ENCODE measurements around the gene EXTL1.

The EXTL1 gene

DNA sequence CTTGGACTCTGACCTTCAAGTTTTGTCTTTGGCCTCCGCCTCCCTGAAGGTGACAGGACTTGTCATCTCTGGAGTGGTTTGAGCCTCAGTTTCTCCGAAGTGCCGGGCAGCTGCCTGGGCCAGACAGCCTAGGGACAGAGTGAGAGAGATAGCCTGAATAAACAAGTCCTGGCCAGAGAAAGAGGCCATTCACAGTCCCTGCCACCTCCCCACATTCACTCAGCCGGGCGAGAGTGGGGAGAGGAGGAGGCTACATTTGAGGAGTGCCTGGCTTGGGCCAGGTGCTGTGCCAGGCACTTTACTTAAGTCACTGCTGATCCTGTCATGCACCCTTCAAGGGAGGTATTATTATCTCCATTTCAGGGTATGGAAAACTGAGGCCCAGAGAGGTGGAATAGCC is 3.5 kb downstream of the EXTL1 start:
- Histone ChIP-seq H3K9me3 (ENCODE audit: control insufficient read depth, insufficient read depth, low read length) (no peaks in the 10 kb centered on the region), H3K4me1 (ENCODE audit: insufficient read depth, low read length) (peaks cover 8% of the 10 kb centered on the region; the same call in 1 of the 2 replicates), H3K9ac (ENCODE audit: low read depth, low read length) (no peak overlapping the region), H3K36me3 (ENCODE audit: insufficient read depth, low read length) (no peaks in the 10 kb centered on the region)

DNA sequence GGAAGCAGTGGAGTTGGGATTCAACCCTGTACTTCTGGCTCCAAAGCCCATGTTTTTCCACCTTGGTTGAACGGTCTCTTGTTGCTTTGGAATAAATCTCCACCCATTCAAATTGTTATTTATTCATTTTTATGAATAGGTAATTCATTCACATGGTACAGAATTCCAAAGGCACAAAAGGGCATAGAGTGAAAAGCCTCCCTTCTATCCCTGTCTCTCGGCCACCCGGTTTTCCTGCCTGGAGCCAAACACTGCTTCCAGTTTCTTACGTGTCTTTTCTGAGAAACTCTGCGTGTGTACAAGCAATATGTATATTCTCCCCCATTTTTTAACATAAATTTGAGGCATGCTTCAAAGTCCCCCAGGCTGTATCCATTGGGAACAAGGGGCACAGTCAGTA is 3.9 kb downstream of the EXTL1 start:
- Histone ChIP-seq H3K4me1 (ENCODE audit: insufficient read depth, low read length) (peaks cover 8% of the 10 kb centered on the region; the same call in 1 of the 2 replicates), H3K9ac (ENCODE audit: low read depth, low read length) (no peak overlapping the region), H3K36me3 (ENCODE audit: insufficient read depth, low read length) (no peaks in the 10 kb centered on the region), H3K9me3 (ENCODE audit: control insufficient read depth, insufficient read depth, low read length) (no peaks in the 10 kb centered on the region)

GRCh38 chr1:26027716-26028489 is 6.3 kb downstream of the EXTL1 start:
- no peaks in the 10 kb centered on the region for H3K9me3 ChIP-seq (ENCODE audit: control insufficient read depth, insufficient read depth, low read length)
- no peak overlapping the region for H3K9ac ChIP-seq (ENCODE audit: low read depth, low read length)
- H3K36me3 ChIP-seq (ENCODE audit: insufficient read depth, low read length) = no peaks in the 10 kb centered on the region
- H3K4me1 ChIP-seq (ENCODE audit: insufficient read depth, low read length) = no peaks in the 10 kb centered on the region

- Histone ChIP-seq H3K36me3 (ENCODE audit: insufficient read depth, low read length) (no peaks in the 10 kb centered on the region), H3K9me3 (ENCODE audit: control insufficient read depth, insufficient read depth, low read length) (no peaks in the 10 kb centered on the region), H3K4me1 (ENCODE audit: insufficient read depth, low read length) (no peaks in the 10 kb centered on the region), H3K9ac (ENCODE audit: low read depth, low read length) (no peak overlapping the region)
Observed at GRCh38 chr1:26028490-26028980, 7.0 kb downstream of the EXTL1 start.

DNA sequence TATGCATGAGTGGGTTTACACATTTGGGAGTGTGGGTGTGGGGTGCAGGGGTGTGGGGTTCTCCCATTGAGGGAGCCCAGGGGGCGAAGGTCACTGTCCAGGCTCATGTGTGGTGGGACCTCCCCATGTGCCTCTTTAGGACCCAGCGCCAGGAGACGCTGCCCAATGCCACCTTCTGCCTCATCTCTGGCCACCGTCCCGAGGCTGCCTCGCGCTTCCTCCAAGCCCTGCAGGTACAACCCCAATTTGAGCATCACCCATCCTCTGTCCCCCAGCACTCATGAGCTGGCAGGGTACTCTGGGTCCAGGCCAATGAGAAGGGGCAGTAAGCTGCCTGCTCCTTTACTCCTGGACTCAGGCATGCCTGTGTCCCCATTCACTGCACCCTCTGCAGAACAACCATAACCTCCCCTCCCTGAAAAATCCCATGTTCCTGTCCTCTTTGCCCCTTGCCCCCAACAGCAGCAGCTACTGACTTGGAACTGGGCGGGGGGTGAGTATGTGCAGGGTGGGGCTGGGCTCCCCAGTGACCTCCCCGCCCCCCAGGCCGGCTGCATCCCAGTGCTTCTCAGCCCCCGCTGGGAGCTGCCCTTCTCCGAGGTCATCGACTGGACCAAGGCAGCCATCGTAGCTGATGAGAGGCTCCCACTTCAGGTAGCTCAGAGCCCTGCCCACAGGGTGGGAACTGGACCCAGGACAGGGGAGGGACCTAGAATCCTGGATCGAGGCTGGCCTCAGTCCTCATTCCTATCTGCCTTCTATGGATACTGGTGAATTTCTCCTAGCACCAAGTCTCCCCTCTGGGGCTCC is 7.7 kb downstream of the EXTL1 start:
- Histone ChIP-seq H3K9ac (ENCODE audit: low read depth, low read length) (no peak overlapping the region; the same call in 1 of the 2 replicates), H3K4me1 (ENCODE audit: insufficient read depth, low read length) (no peaks in the 10 kb centered on the region), H3K36me3 (ENCODE audit: insufficient read depth, low read length) (no peaks in the 10 kb centered on the region), H3K9me3 (ENCODE audit: control insufficient read depth, insufficient read depth, low read length) (no peaks in the 10 kb centered on the region)

- no peaks in the 10 kb centered on the region for H3K36me3 ChIP-seq (ENCODE audit: insufficient read depth, low read length)
- no peaks in the 10 kb centered on the region for H3K9me3 ChIP-seq (ENCODE audit: control insufficient read depth, insufficient read depth, low read length)
- H3K4me1 ChIP-seq (ENCODE audit: insufficient read depth, low read length) = no peaks in the 10 kb centered on the region
- no peak overlapping the region; the same call in 1 of the 2 replicates for H3K9ac ChIP-seq (ENCODE audit: low read depth, low read length)
Observed at GRCh38 chr1:26029864-26030481, 8.4 kb downstream of the EXTL1 start.

- H3K9ac ChIP-seq (ENCODE audit: low read depth, low read length) = no peak overlapping the region
- no peaks in the 10 kb centered on the region for H3K36me3 ChIP-seq (ENCODE audit: insufficient read depth, low read length)
- H3K9me3 ChIP-seq (ENCODE audit: control insufficient read depth, insufficient read depth, low read length) = no peaks in the 10 kb centered on the region
- no peaks in the 10 kb centered on the region; the same call in 1 of the 2 replicates for H3K4me1 ChIP-seq (ENCODE audit: insufficient read depth, low read length)
Observed at GRCh38 chr1:26031196-26031595, 9.6 kb downstream of the EXTL1 start.

GRCh38 chr1:26031611-26032220 is 10.1 kb downstream of the EXTL1 start:
- Histone ChIP-seq H3K4me1 (ENCODE audit: insufficient read depth, low read length) (no peaks in the 10 kb centered on the region; the same call in 1 of the 2 replicates), H3K36me3 (ENCODE audit: insufficient read depth, low read length) (no peaks in the 10 kb centered on the region), H3K9me3 (ENCODE audit: control insufficient read depth, insufficient read depth, low read length) (no peaks in the 10 kb centered on the region), H3K9ac (ENCODE audit: low read depth, low read length) (no peak overlapping the region)

- H3K9ac ChIP-seq (ENCODE audit: low read depth, low read length) = no peak overlapping the region
- no peaks in the 10 kb centered on the region for H3K36me3 ChIP-seq (ENCODE audit: insufficient read depth, low read length)
- H3K9me3 ChIP-seq (ENCODE audit: control insufficient read depth, insufficient read depth, low read length) = no peaks in the 10 kb centered on the region
- no peaks in the 10 kb centered on the region; the same call in 1 of the 2 replicates for H3K4me1 ChIP-seq (ENCODE audit: insufficient read depth, low read length)
Observed at GRCh38 chr1:26032656-26033357, 11.2 kb downstream of the EXTL1 start.

GRCh38 chr1:26034504-26035202 is 13.1 kb downstream of the EXTL1 start:
- no peaks in the 10 kb centered on the region for H3K36me3 ChIP-seq (ENCODE audit: insufficient read depth, low read length)
- H3K9me3 ChIP-seq (ENCODE audit: control insufficient read depth, insufficient read depth, low read length) = no peaks in the 10 kb centered on the region
- no peaks in the 10 kb centered on the region; the same call in 1 of the 2 replicates for H3K4me1 ChIP-seq (ENCODE audit: insufficient read depth, low read length)
- peak overlapping the region; percentile 83; the same call in 1 of the 2 replicates for H3K9ac ChIP-seq (ENCODE audit: low read depth, low read length)

- Histone ChIP-seq H3K4me1 (ENCODE audit: insufficient read depth, low read length) (no peaks in the 10 kb centered on the region; the same call in 1 of the 2 replicates), H3K36me3 (ENCODE audit: insufficient read depth, low read length) (no peaks in the 10 kb centered on the region), H3K9ac (ENCODE audit: low read depth, low read length) (peak overlapping the region; percentile 83), H3K9me3 (ENCODE audit: control insufficient read depth, insufficient read depth, low read length) (no peaks in the 10 kb centered on the region)
Observed at GRCh38 chr1:26035203-26035958, 13.8 kb downstream of the EXTL1 start.

- Histone ChIP-seq H3K4me1 (ENCODE audit: insufficient read depth, low read length) (no peaks in the 10 kb centered on the region; the same call in 1 of the 2 replicates), H3K9ac (ENCODE audit: low read depth, low read length) (peak overlapping the region; percentile 83), H3K36me3 (ENCODE audit: insufficient read depth, low read length) (no peaks in the 10 kb centered on the region), H3K9me3 (ENCODE audit: control insufficient read depth, insufficient read depth, low read length) (no peaks in the 10 kb centered on the region)
Observed at GRCh38 chr1:26035959-26036755, 14.6 kb downstream of the EXTL1 start.

All from ES-I3 (cell line).